GM23338 (cell line): ENCODE results near the gene WDR35. TPM values are rescaled to one million over a fixed set of nuclear protein-coding genes. Genes with fewer than 3 reads are reported as not detected.

Source experiments
- ATAC-seq: fragments of 200-7000 bp; cut with Tn5 transposase; 3 replicates; pipeline ENCODE4 v1.9.1; 2020
- DNase-seq: peaks from one replicate; pipeline ENCODE4 v3.0.0-alpha.2; 2015; ENCODE audit warnings: low spot score
- H2AFZ ChIP-seq: fragments of 200-600 bp; sonication (generic); 2 replicates; pipeline ENCODE4 v1.8.0; 2016; ENCODE audit warnings: antibody characterized with exemption, mild to moderate bottlenecking, moderate library complexity
- H3F3A ChIP-seq: fragments of 200-600 bp; sonication (generic); replicated peaks from 2 replicates; pipeline ENCODE4 v1.8.0; 2017; ENCODE audit warnings: antibody characterized with exemption, mixed run types, low read depth
- H3K27ac ChIP-seq: fragments of 200-600 bp; sonication (generic); 2 replicates; pipeline ENCODE4 v1.6.1; 2016; ENCODE audit warnings: low read depth
- H3K27me3 ChIP-seq: fragments of 200-600 bp; sonication (generic); 2 replicates; pipeline ENCODE4 v1.8.0; 2016; ENCODE audit warnings: mild to moderate bottlenecking, mixed run types, moderate library complexity; ENCODE audit not compliant: insufficient read depth
- H3K36me3 ChIP-seq: fragments of 200-600 bp; sonication (generic); 2 replicates; pipeline ENCODE4 v1.8.0; 2016; ENCODE audit warnings: mild to moderate bottlenecking; ENCODE audit not compliant: insufficient read depth
- H3K4me1 ChIP-seq: fragments of 200-600 bp; sonication (generic); 2 replicates; pipeline ENCODE4 v1.8.0; 2016; ENCODE audit warnings: mild to moderate bottlenecking, moderate library complexity; ENCODE audit not compliant: insufficient read depth
- H3K4me2 ChIP-seq: fragments of 200-600 bp; sonication (generic); 2 replicates; pipeline ENCODE4 v1.7.1; 2017; ENCODE audit warnings: mixed run types
- H3K4me3 ChIP-seq: fragments of 200-600 bp; sonication (generic); 2 replicates; pipeline ENCODE4 v1.6.1; 2016; ENCODE audit warnings: mixed run types
- H3K79me2 ChIP-seq: fragments of 200-600 bp; sonication (generic); replicated peaks from 2 replicates; pipeline ENCODE4 v1.8.0; 2017; ENCODE audit warnings: mild to moderate bottlenecking; ENCODE audit not compliant: insufficient read depth
- H3K9me2 ChIP-seq: fragments of 200-600 bp; sonication (generic); 2 replicates; pipeline ENCODE4 v1.8.0; 2017; ENCODE audit not compliant: insufficient read depth
- H4K20me1 ChIP-seq: fragments of 200-600 bp; sonication (generic); replicated peaks from 2 replicates; pipeline ENCODE4 v1.8.0; 2017; ENCODE audit warnings: mild to moderate bottlenecking; ENCODE audit not compliant: insufficient read depth
- H3K27ac Mint-ChIP-seq: 2 replicates; pipeline ENCODE4 v1.8.0; 2020; ENCODE audit warnings: inconsistent platforms, mild to moderate bottlenecking, moderate library complexity, mixed read lengths
- H3K27me3 Mint-ChIP-seq: 3 replicates; pipeline ENCODE4 v1.8.0; 2022; ENCODE audit warnings: low read depth, mild to moderate bottlenecking, moderate library complexity, mixed read lengths, inconsistent platforms; ENCODE audit not compliant: insufficient read depth, poor library complexity
- H3K36me3 Mint-ChIP-seq: 3 replicates; pipeline ENCODE4 v1.8.0; 2021; ENCODE audit warnings: low read depth, mild to moderate bottlenecking, inconsistent platforms, moderate library complexity, mixed read lengths
- H3K4me1 Mint-ChIP-seq: 3 replicates; pipeline ENCODE4 v1.8.0; 2020; ENCODE audit warnings: mild to moderate bottlenecking, inconsistent platforms, mixed read lengths
- H3K4me3 Mint-ChIP-seq: 3 replicates; pipeline ENCODE4 v1.8.0; 2021; ENCODE audit warnings: moderate library complexity, mild to moderate bottlenecking, inconsistent platforms, mixed read lengths
- H3K9me3 Mint-ChIP-seq: 3 replicates; pipeline ENCODE4 v1.8.0; 2020; ENCODE audit warnings: moderate library complexity, mild to moderate bottlenecking, inconsistent platforms, mixed read lengths
- EZH2 ChIP-seq: fragments of 200-600 bp; sonication (generic); IDR thresholded peaks from one replicate; pipeline ENCODE4 v1.8.0; 2017; ENCODE audit warnings: antibody characterized with exemption, mild to moderate bottlenecking, low read depth; ENCODE audit not compliant: unreplicated experiment
- NANOG ChIP-seq: IDR thresholded peaks from 2 replicates; pipeline ENCODE4 v1.6.1; 2016; ENCODE audit warnings: antibody characterized with exemption, borderline replicate concordance
- polyA plus RNA-seq: library from polyadenylated mRNA; unstranded; fragments of >200 nt; fragmentation: Nextera tagmentation; extraction: Ambion mirVana; gene quantifications from 2 replicates; pipeline ENCODE4 v1.2.1, GENCODE V29; 2016
- total RNA-seq: library from RNA; depleted of rRNA; stranded (reverse); fragments of >200 nt; shearing (Covaris generic); gene quantifications from 2 replicates; pipeline ENCODE4 v1.2.3, GENCODE V29; 2014
- TF ChIP-seq, protein P1 (sequence below): IDR thresholded peaks from one replicate; pipeline ENCODE4 v1.6.1; 2018; ENCODE audit warnings: antibody characterized with exemption; ENCODE audit not compliant: unreplicated experiment
- TF ChIP-seq, protein P2 (sequence below), 2 experiments: fragments of 200-600 bp in 1 of 2; sonication (generic) in 1 of 2; conservative IDR thresholded peaks; 2 replicates each; pipeline versions ENCODE4 v1.5.1 to v1.6.1; 2016 to 2017; ENCODE audit warnings: antibody characterized with exemption in 2 of 2, low read depth in 2 of 2, mild to moderate bottlenecking in 2 of 2, moderate library complexity in 1 of 2
- TF ChIP-seq, protein P3 (sequence below): IDR thresholded peaks from 2 replicates; pipeline ENCODE4 v1.6.1; 2016; ENCODE audit warnings: antibody characterized with exemption

The WDR35 gene
- total and polyA plus RNA-seq, 2 experiments from 2014 or later: 5.3 to 20.0 TPM

DNA sequence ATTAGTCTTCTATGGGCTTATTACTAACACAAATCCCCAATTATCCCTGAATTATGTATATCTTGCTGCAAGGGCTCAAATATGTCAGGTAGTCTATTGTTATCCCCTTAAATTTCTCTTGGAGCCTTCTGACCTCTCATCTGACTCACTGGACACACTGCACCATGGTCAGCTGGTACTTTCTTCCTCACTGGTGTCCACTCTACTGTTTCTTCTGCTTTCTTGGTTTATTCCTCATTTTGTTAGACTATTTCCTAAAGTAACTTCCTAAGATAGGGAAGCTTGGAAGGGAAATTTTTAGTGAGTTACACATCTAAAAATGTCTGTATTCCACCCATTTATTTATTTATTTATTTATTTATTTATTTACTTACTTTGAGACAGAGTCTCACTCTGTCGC is 26.5 kb downstream of the WDR35 start (continued):
- TF ChIP-seq, protein P1, sequence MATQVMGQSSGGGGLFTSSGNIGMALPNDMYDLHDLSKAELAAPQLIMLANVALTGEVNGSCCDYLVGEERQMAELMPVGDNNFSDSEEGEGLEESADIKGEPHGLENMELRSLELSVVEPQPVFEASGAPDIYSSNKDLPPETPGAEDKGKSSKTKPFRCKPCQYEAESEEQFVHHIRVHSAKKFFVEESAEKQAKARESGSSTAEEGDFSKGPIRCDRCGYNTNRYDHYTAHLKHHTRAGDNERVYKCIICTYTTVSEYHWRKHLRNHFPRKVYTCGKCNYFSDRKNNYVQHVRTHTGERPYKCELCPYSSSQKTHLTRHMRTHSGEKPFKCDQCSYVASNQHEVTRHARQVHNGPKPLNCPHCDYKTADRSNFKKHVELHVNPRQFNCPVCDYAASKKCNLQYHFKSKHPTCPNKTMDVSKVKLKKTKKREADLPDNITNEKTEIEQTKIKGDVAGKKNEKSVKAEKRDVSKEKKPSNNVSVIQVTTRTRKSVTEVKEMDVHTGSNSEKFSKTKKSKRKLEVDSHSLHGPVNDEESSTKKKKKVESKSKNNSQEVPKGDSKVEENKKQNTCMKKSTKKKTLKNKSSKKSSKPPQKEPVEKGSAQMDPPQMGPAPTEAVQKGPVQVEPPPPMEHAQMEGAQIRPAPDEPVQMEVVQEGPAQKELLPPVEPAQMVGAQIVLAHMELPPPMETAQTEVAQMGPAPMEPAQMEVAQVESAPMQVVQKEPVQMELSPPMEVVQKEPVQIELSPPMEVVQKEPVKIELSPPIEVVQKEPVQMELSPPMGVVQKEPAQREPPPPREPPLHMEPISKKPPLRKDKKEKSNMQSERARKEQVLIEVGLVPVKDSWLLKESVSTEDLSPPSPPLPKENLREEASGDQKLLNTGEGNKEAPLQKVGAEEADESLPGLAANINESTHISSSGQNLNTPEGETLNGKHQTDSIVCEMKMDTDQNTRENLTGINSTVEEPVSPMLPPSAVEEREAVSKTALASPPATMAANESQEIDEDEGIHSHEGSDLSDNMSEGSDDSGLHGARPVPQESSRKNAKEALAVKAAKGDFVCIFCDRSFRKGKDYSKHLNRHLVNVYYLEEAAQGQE: no peak
- no peak for TF ChIP-seq EZH2

DNA sequence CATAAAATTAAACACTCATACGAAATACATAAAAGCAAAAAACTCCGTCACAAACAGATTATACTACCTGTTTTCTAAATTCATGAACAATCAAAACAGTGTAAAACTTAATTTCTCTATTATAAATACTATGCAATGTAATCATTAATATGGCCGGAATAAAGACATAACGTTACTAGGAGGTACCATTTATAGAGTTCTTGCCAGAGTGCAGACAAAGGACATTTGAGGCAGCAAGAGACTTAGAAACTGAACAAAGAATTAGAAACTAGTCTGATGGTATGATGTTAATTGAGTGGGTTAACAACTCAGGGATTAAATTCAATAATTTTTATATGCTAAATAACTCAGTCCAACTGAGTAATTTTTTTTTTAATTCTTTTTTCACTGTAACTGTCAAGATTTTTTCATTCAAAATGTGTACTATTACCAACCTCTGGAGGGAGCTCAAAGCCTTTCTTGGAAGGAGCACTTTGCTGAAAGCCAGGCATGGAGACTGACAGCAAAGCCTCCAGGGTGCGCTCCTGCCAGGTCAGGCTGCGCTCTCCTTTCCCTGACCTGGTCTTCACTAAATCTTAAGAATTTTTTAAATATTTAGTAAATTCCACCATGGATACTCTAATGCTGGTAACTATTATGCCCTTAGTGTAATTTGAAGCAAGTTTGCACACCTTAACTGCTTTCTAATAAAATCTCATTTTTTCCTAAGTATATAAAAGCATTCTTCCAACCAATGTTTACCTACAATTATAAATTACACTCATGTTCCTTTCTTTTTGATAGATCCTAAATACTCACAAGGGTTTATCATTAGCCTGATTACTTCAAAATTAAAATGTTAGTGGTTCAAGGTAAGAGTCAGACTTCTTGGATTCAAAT is 34.1 kb downstream of the WDR35 start:
- DNase-seq (peak; percentile 90), ATAC-seq (peak; percentile 99)
- Histone ChIP-seq H3F3A (no peaks in the 10 kb centered on the region), H2AFZ (no peak overlapping the region), H3K4me1 (no peaks in the 10 kb centered on the region), H3K27ac (no peak overlapping the region), H3K4me3 (no peak overlapping the region), H3K79me2 (no peaks in the 10 kb centered on the region), H3K9me2 (no peaks in the 10 kb centered on the region), H3K27me3 (no peaks in the 10 kb centered on the region), H4K20me1 (no peaks in the 10 kb centered on the region), H3K4me2 (no peak overlapping the region), H3K36me3 (peaks cover 7% of the 10 kb centered on the region; the same call in 1 of the 2 replicates)
- H3K36me3 Mint-ChIP-seq: peaks cover 11% of the 10 kb centered on the region; the same call in 1 of the 3 replicates
- no peaks in the 10 kb centered on the region for H3K27me3 Mint-ChIP-seq
- TF ChIP-seq, protein P2, sequence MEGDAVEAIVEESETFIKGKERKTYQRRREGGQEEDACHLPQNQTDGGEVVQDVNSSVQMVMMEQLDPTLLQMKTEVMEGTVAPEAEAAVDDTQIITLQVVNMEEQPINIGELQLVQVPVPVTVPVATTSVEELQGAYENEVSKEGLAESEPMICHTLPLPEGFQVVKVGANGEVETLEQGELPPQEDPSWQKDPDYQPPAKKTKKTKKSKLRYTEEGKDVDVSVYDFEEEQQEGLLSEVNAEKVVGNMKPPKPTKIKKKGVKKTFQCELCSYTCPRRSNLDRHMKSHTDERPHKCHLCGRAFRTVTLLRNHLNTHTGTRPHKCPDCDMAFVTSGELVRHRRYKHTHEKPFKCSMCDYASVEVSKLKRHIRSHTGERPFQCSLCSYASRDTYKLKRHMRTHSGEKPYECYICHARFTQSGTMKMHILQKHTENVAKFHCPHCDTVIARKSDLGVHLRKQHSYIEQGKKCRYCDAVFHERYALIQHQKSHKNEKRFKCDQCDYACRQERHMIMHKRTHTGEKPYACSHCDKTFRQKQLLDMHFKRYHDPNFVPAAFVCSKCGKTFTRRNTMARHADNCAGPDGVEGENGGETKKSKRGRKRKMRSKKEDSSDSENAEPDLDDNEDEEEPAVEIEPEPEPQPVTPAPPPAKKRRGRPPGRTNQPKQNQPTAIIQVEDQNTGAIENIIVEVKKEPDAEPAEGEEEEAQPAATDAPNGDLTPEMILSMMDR (conservative IDR thresholded peaks at IDR 0.05; ENCODE audit: low read depth in 2 of 2): peak; percentile 77 to 89
- TF ChIP-seq EZH2 (no peak), NANOG (no peak)
- TF ChIP-seq, protein P3, sequence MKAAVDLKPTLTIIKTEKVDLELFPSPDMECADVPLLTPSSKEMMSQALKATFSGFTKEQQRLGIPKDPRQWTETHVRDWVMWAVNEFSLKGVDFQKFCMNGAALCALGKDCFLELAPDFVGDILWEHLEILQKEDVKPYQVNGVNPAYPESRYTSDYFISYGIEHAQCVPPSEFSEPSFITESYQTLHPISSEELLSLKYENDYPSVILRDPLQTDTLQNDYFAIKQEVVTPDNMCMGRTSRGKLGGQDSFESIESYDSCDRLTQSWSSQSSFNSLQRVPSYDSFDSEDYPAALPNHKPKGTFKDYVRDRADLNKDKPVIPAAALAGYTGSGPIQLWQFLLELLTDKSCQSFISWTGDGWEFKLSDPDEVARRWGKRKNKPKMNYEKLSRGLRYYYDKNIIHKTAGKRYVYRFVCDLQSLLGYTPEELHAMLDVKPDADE: no peak
- H3K9me3 Mint-ChIP-seq: no peaks in the 10 kb centered on the region
- no peak overlapping the region for H3K27ac Mint-ChIP-seq
- no peak overlapping the region for H3K4me3 Mint-ChIP-seq
- no peaks in the 10 kb centered on the region for H3K4me1 Mint-ChIP-seq
